SU-DHL-6 (cell line): Measurements from ENCODE around the gene FSTL4.

Experiments used
- H2AFZ ChIP-seq: fragments of 200-600 bp; sonication (generic); 2 replicates; pipeline ENCODE4 v1.6.1; 2014; ENCODE audit warnings: low read depth, mild to moderate bottlenecking, moderate library complexity, mixed read lengths, antibody characterized with exemption, low read length; ENCODE audit not compliant: severe bottlenecking
- H3F3A ChIP-seq: fragments of 200-600 bp; shearing (Covaris generic); 2 replicates; pipeline ENCODE4 v1.6.0; 2016; ENCODE audit warnings: antibody characterized with exemption, mild to moderate bottlenecking; ENCODE audit not compliant: insufficient read depth
- H3K27ac ChIP-seq: fragments of 200-600 bp; sonication (generic); 2 replicates; pipeline ENCODE4 v1.5.1; 2016; ENCODE audit warnings: low read depth, mild to moderate bottlenecking, low read length, moderate library complexity, mixed read lengths
- H3K27me3 ChIP-seq: fragments of 200-600 bp; sonication (generic), shearing (Covaris generic); 2 replicates; pipeline ENCODE4 v1.6.0; 2014; ENCODE audit warnings: mild to moderate bottlenecking, low read length
- H3K36me3 ChIP-seq: fragments of 200-600 bp; sonication (generic); 2 replicates; pipeline ENCODE4 v1.6.1; 2014; ENCODE audit warnings: mild to moderate bottlenecking, low read length, mixed read lengths
- H3K4me2 ChIP-seq: fragments of 300-600, 200-600 bp; shearing (Covaris generic), sonication (generic); 2 replicates; pipeline ENCODE4 v1.6.0; 2014; ENCODE audit warnings: low read length, low read depth, mild to moderate bottlenecking; ENCODE audit not compliant: poor library complexity, severe bottlenecking
- H3K4me3 ChIP-seq: fragments of 200-600 bp; sonication (generic); 2 replicates; pipeline ENCODE4 v1.5.1; 2014; ENCODE audit warnings: antibody characterized with exemption, low read length, mild to moderate bottlenecking, mixed read lengths; ENCODE audit not compliant: insufficient read depth, poor library complexity, severe bottlenecking
- H3K79me2 ChIP-seq: fragments of 200-600 bp; sonication (generic); 2 replicates; pipeline ENCODE4 v1.6.1; 2014; ENCODE audit warnings: mild to moderate bottlenecking, low read length, moderate library complexity; ENCODE audit not compliant: insufficient read depth
- H3K9ac ChIP-seq: fragments of 200-600 bp; sonication (generic); 2 replicates; pipeline ENCODE4 v1.7.0; 2014; ENCODE audit warnings: mild to moderate bottlenecking, low read length
- H3K9me2 ChIP-seq: fragments of 200-600 bp; sonication (generic); replicated peaks from 2 replicates; pipeline ENCODE4 v1.6.1; 2014; ENCODE audit warnings: low read length; ENCODE audit not compliant: insufficient read depth
- H3K9me3 ChIP-seq: fragments of 200-600 bp; sonication (generic); 2 replicates; pipeline ENCODE4 v1.6.1; 2014; ENCODE audit warnings: low read length, mixed read lengths; ENCODE audit not compliant: insufficient read depth
- H4K20me1 ChIP-seq: fragments of 200-600 bp; sonication (generic); 2 replicates; pipeline ENCODE4 v1.6.1; 2014; ENCODE audit warnings: low read depth, mild to moderate bottlenecking, antibody characterized with exemption, low read length, moderate library complexity, mixed read lengths
- EZH2phosphoT487 ChIP-seq: fragments of 200-600 bp; sonication (generic), shearing (Covaris generic); conservative IDR thresholded peaks from 2 replicates; pipeline ENCODE4 v1.6.1; 2018; ENCODE audit warnings: mild to moderate bottlenecking, antibody characterized with exemption, low read length, moderate library complexity, mixed read lengths
- TF ChIP-seq, protein P1 (sequence below): fragments of 200-600 bp; sonication (generic); IDR thresholded peaks from one replicate; pipeline ENCODE4 v1.5.1; 2017; ENCODE audit warnings: antibody characterized with exemption, mild to moderate bottlenecking, low read length, moderate library complexity; ENCODE audit not compliant: insufficient read depth, poor library complexity, severe bottlenecking

FSTL4 gene

DNA sequence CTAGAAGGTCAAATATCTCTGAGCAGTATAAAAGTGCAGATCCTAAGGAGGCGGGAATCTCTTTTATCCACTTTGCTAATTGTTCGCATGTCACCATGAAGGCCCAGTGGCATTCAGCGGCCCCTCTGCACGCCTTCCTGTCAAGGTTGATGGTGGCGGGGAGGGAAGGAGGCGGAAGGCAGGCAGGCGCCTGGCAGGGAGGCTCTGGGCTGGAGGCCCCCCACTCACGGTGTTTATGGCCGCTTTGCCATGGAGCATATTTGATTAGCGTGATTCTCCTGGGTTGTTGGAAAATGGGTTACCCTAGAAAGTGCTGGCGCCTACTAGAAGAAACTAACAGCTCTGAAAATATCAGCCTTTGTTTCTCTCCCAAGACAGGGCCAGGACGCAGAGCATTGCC, 209.6 kb downstream of the FSTL4 start:
- H3K9ac ChIP-seq, result no peak overlapping the region
- no peaks in the 10 kb centered on the region for H3K9me3 ChIP-seq
- no peak overlapping the region for H3K4me3 ChIP-seq
- H3F3A ChIP-seq, result no peaks in the 10 kb centered on the region
- no peaks in the 10 kb centered on the region for H3K79me2 ChIP-seq
- H3K27me3 ChIP-seq, result no peaks in the 10 kb centered on the region
- no peak overlapping the region for H3K4me2 ChIP-seq
- no peak overlapping the region for H3K27ac ChIP-seq
- H2AFZ ChIP-seq, result no peak overlapping the region
- TF ChIP-seq, protein P1, sequence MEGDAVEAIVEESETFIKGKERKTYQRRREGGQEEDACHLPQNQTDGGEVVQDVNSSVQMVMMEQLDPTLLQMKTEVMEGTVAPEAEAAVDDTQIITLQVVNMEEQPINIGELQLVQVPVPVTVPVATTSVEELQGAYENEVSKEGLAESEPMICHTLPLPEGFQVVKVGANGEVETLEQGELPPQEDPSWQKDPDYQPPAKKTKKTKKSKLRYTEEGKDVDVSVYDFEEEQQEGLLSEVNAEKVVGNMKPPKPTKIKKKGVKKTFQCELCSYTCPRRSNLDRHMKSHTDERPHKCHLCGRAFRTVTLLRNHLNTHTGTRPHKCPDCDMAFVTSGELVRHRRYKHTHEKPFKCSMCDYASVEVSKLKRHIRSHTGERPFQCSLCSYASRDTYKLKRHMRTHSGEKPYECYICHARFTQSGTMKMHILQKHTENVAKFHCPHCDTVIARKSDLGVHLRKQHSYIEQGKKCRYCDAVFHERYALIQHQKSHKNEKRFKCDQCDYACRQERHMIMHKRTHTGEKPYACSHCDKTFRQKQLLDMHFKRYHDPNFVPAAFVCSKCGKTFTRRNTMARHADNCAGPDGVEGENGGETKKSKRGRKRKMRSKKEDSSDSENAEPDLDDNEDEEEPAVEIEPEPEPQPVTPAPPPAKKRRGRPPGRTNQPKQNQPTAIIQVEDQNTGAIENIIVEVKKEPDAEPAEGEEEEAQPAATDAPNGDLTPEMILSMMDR, result no peak
- TF ChIP-seq EZH2phosphoT487, result no peak
- no peaks in the 10 kb centered on the region for H4K20me1 ChIP-seq
- H3K9me2 ChIP-seq, result no peaks in the 10 kb centered on the region
- H3K36me3 ChIP-seq, result no peaks in the 10 kb centered on the region

DNA sequence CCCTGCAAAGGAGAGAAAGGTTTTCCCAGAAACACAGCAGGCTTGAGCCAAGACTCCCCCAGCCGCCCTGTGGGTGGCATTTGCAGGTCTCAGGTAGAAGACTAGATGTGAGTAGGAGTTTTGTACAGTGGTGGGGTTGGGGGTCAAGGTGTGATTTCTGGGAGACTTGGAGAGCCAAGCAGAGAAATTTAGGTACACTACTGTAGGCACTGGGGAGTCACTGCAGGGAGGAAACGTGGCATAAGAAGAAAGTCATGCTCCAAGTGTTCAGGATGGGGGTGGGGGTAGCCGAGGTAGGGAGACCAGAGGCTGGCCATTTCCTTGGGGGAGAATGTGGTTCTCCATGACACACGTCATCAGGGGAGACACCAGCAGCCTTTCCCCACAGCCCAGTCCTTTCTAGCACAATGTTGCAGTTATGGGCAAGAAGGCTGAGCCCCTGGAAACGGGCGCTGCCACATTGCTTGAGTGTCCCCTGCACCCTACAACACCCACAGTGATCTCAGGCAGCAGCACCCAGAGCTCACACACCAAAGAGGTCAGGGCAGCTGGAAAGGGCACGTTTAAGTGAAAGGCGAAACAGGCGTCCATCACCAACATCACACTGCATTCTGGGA, 210.5 kb downstream of the FSTL4 start:
- no peak overlapping the region for H3K27ac ChIP-seq
- H3K9ac ChIP-seq, result no peak overlapping the region
- TF ChIP-seq EZH2phosphoT487, result no peak
- TF ChIP-seq, protein P1, result no peak
- H2AFZ ChIP-seq, result no peak overlapping the region
- no peaks in the 10 kb centered on the region for H3F3A ChIP-seq
- no peaks in the 10 kb centered on the region for H3K36me3 ChIP-seq
- H3K27me3 ChIP-seq, result no peaks in the 10 kb centered on the region
- no peaks in the 10 kb centered on the region for H3K9me2 ChIP-seq
- H3K79me2 ChIP-seq, result no peaks in the 10 kb centered on the region
- H3K4me3 ChIP-seq, result no peak overlapping the region
- H3K4me2 ChIP-seq, result no peak overlapping the region
- no peaks in the 10 kb centered on the region for H4K20me1 ChIP-seq
- no peaks in the 10 kb centered on the region for H3K9me3 ChIP-seq

DNA sequence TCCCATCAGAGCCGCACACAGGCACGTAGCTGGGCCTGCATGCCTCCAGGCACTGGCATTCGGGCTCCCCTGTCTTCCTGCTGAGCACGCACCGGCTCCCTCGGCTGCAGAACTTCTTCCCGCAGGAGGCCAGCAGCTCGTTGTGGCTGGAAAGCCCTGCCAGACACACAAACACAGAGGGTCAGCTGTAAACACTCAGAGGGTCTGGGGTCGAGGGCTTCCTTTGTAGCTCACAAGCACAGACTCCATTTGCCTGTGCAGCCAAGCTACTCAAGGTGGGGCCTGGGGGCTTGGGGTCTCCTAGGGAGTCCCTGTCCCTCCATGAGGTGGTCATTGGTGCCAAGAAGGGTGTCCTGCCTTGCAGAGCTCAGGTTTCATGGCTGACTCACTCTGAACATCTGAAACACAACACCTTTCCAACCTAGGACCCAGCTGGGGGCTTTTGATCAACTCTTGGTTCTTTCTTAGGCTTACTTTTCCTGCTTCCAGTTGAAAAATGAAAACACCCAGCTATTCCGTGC, 211.4 kb downstream of the FSTL4 start:
- TF ChIP-seq, protein P1, result no peak
- TF ChIP-seq EZH2phosphoT487, result no peak
- H2AFZ ChIP-seq, result no peak overlapping the region
- no peak overlapping the region for H3K4me3 ChIP-seq
- no peaks in the 10 kb centered on the region for H3K36me3 ChIP-seq
- no peak overlapping the region for H3K9ac ChIP-seq
- H3K9me3 ChIP-seq, result no peaks in the 10 kb centered on the region
- no peak overlapping the region for H3K27ac ChIP-seq
- no peak overlapping the region for H3K4me2 ChIP-seq
- H3F3A ChIP-seq, result no peaks in the 10 kb centered on the region
- H3K79me2 ChIP-seq, result no peaks in the 10 kb centered on the region
- no peaks in the 10 kb centered on the region for H4K20me1 ChIP-seq
- H3K27me3 ChIP-seq, result no peaks in the 10 kb centered on the region
- H3K9me2 ChIP-seq, result no peaks in the 10 kb centered on the region
